K562 (cell line): ENCODE results near the gene RNF144A. TPM values are rescaled to one million over a fixed set of nuclear protein-coding genes. Genes with fewer than 3 reads are reported as not detected.

Source experiments
- ATAC-seq: fragments of 200-7000 bp; cut with Tn5 transposase; 3 replicates; pipeline ENCODE4 v1.9.1; 2020; ENCODE audit warnings: moderate library complexity
- BruUV-seq: library from RNA; stranded (reverse); fragments of 400-500 nt; replicated peaks from 2 replicates; lab custom pipeline; 2021; lab: Mats Ljungman, UMichigan
- CTCF ChIA-PET: fragments of 300-600 bp; formaldehyde crosslinking; extraction: SDS; loops from one replicate; lab custom pipeline; 2021; ENCODE audit warnings: low intra/inter-chr PET ratio; lab: Yijun Ruan, JAX
- POLR2A ChIA-PET: fragments of 300-600, 350-650 bp; sonication (Branson Sonifier 250); formaldehyde crosslinking; extraction: SDS; loops from one replicate; lab custom pipeline; 2021; ENCODE audit warnings: antibody characterized with exemption, inconsistent platforms; lab: Yijun Ruan, JAX
- DNase-seq, 4 experiments: peaks; one replicate each; pipeline versions ENCODE4 v3.0.0 to v3.0.0-alpha.2; 2011 to 2018; ENCODE audit warnings: low spot score in 3 of 4, mixed read lengths in 3 of 4; ENCODE audit errors: extremely low read depth in 1 of 4
- FAIRE-seq: peaks from 2 replicates; lab custom pipeline; 2011; peaks lifted over from hg19 to GRCh38; lab: Jason Lieb, UNC
- H2AFZ ChIP-seq: 2 replicates; pipeline ENCODE4 v1.6.0; 2011; ENCODE audit warnings: low read depth, low read length, control low read depth, inconsistent platforms
- H3K27ac ChIP-seq: fragments of 200-600 bp; 3 replicates; pipeline ENCODE4 v1.8.0; 2011; ENCODE audit warnings: low read depth, mild to moderate bottlenecking, control low read depth, inconsistent platforms, low read length, moderate library complexity, mixed read lengths; ENCODE audit errors: extremely low read depth
- H3K27me3 ChIP-seq, 2 experiments: fragments of 300-600 bp in 1 of 2; 2 replicates in 1 of 2; 3 replicates in 1 of 2; pipeline versions ENCODE4 v1.6.0 to v1.8.0; 2011; ENCODE audit warnings: inconsistent platforms in 2 of 2, low read length in 2 of 2, mild to moderate bottlenecking in 1 of 2, mixed read lengths in 1 of 2, moderate library complexity in 1 of 2; ENCODE audit not compliant: control insufficient read depth in 2 of 2, insufficient read depth in 2 of 2
- H3K36me3 ChIP-seq: fragments of 300-600 bp; 3 replicates; pipeline ENCODE4 v1.8.0; 2011; ENCODE audit warnings: mild to moderate bottlenecking, low read length, inconsistent platforms; ENCODE audit not compliant: control insufficient read depth, insufficient read depth
- H3K4me1 ChIP-seq, 2 experiments: fragments of 200-600 bp in 1 of 2; replicated peaks in 1 of 2; 2 replicates in 1 of 2; 3 replicates in 1 of 2; pipeline versions ENCODE4 v1.5.1 to v1.8.0; 2011; ENCODE audit warnings: inconsistent platforms in 2 of 2, low read length in 2 of 2, mild to moderate bottlenecking in 1 of 2, mixed read lengths in 1 of 2, moderate library complexity in 1 of 2; ENCODE audit not compliant: control insufficient read depth in 2 of 2, insufficient read depth in 2 of 2
- H3K4me2 ChIP-seq: 2 replicates; pipeline ENCODE4 v1.6.1; 2011; ENCODE audit warnings: low read length, control low read depth, inconsistent platforms, mixed read lengths; ENCODE audit not compliant: insufficient read depth
- H3K4me3 ChIP-seq: fragments of 200-600 bp; sonication (generic), shearing (Covaris generic); 2 replicates; pipeline ENCODE4 v1.5.1; 2016; ENCODE audit warnings: control low read depth, inconsistent platforms
- H3K79me2 ChIP-seq: fragments of 200-600 bp; 3 replicates; pipeline ENCODE4 v1.8.0; 2011; ENCODE audit warnings: low read length, inconsistent platforms; ENCODE audit not compliant: control insufficient read depth, insufficient read depth
- H3K9ac ChIP-seq, 2 experiments: 2 replicates each; pipeline versions ENCODE4 v1.6.0 to v1.6.1; 2011; ENCODE audit warnings: low read depth in 2 of 2, low read length in 2 of 2, control low read depth in 1 of 2, inconsistent platforms in 1 of 2, mild to moderate bottlenecking in 1 of 2, mixed read lengths in 1 of 2; ENCODE audit not compliant: insufficient read depth in 1 of 2
- H3K9me1 ChIP-seq: one replicate; pipeline ENCODE4 v1.6.0; 2011; ENCODE audit warnings: inconsistent platforms, mild to moderate bottlenecking, low read length, moderate library complexity; ENCODE audit not compliant: control insufficient read depth, insufficient read depth
- H3K9me3 ChIP-seq: replicated peaks from 2 replicates; pipeline ENCODE4 v1.5.1; 2011; ENCODE audit warnings: low read depth, low read length, inconsistent platforms; ENCODE audit not compliant: control insufficient read depth, insufficient read depth
- H4K20me1 ChIP-seq: replicated peaks from 2 replicates; pipeline ENCODE4 v1.6.1; 2011; ENCODE audit warnings: low read length, inconsistent platforms, mixed read lengths; ENCODE audit not compliant: control insufficient read depth, insufficient read depth
- ARID3B ChIP-seq: fragments of 250-450 bp; sonication (Bioruptor Pico); IDR thresholded peaks from 2 replicates; pipeline ENCODE4 v1.4.0; 2020; ENCODE audit warnings: borderline replicate concordance
- ARNT ChIP-seq, 2 experiments: fragments of 450-650 bp; IDR thresholded peaks; 2 replicates each; pipeline ENCODE4 v1.6.1; 2016; ENCODE audit warnings: mild to moderate bottlenecking in 1 of 2
- ELF2 ChIP-seq: fragments of 250-450 bp; sonication (Bioruptor Pico); IDR thresholded peaks from 2 replicates; pipeline ENCODE4 v1.5.0; 2021; ENCODE audit warnings: mild to moderate bottlenecking
- HINFP ChIP-seq: fragments of 450-650 bp; conservative IDR thresholded peaks from 2 replicates; pipeline ENCODE4 v1.6.1; 2016; ENCODE audit warnings: missing genetic modification characterization, low read depth, mild to moderate bottlenecking, control low read depth, missing compliant biosample characterization
- MEF2D ChIP-seq: conservative IDR thresholded peaks from 2 replicates; pipeline ENCODE4 v1.6.1; 2016; ENCODE audit warnings: low read depth, missing genetic modification characterization, missing compliant biosample characterization
- NCOA6 ChIP-seq: fragments of 450-650 bp; IDR thresholded peaks from 2 replicates; pipeline ENCODE4 v1.6.1; 2017; ENCODE audit warnings: mild to moderate bottlenecking
- PCBP2 ChIP-seq: fragments of 200-400 bp; formaldehyde crosslinking; IDR thresholded peaks from 2 replicates; pipeline ENCODE4 v1.6.1; 2018; ENCODE audit warnings: low read length, low read depth, mild to moderate bottlenecking, moderate library complexity; ENCODE audit not compliant: poor library complexity, severe bottlenecking
- PHB ChIP-seq: fragments of 250-450 bp; sonication (Bioruptor Pico); IDR thresholded peaks from 2 replicates; pipeline ENCODE4 v1.5.0; 2021
- RFX7 ChIP-seq: fragments of 250-450 bp; sonication (Bioruptor Pico); IDR thresholded peaks from 2 replicates; pipeline ENCODE4 v1.5.1; 2021; ENCODE audit warnings: mild to moderate bottlenecking
- SMAD3 ChIP-seq: fragments of 450-650 bp; formaldehyde crosslinking; conservative IDR thresholded peaks from 2 replicates; pipeline ENCODE4 v1.4.0; 2020; ENCODE audit warnings: mild to moderate bottlenecking
- TAF9B ChIP-seq: fragments of 450-650 bp; IDR thresholded peaks from 2 replicates; pipeline ENCODE4 v1.6.1; 2018; ENCODE audit warnings: mild to moderate bottlenecking; ENCODE audit not compliant: partially characterized antibody
- USF1 ChIP-seq: sonication (generic); formaldehyde crosslinking; IDR thresholded peaks from 2 replicates; pipeline ENCODE4 v1.9.0; 2022; ENCODE audit warnings: mild to moderate bottlenecking, missing genetic modification reagents
- ZNF184 ChIP-seq: sonication (generic); formaldehyde crosslinking; IDR thresholded peaks from 2 replicates; pipeline ENCODE4 v1.5.0; 2020; ENCODE audit warnings: missing genetic modification reagents
- ZNF384 ChIP-seq: IDR thresholded peaks from 2 replicates; pipeline ENCODE4 v1.6.1; 2012; ENCODE audit warnings: low read depth, low read length, improper control_type of control experiment
- ZNF592 ChIP-seq: fragments of 450-650 bp; IDR thresholded peaks from 2 replicates; pipeline ENCODE4 v1.6.1; 2017; ENCODE audit warnings: antibody characterized with exemption, mild to moderate bottlenecking
- ZNF79 ChIP-seq: fragments of 250-450 bp; sonication (Bioruptor Pico); IDR thresholded peaks from 2 replicates; pipeline ENCODE4 v1.4.0; 2020; ENCODE audit warnings: low read depth, mild to moderate bottlenecking, moderate library complexity
- WGBS: fragments of 100-300 bp; shearing (Covaris generic); methylation state at CpG from one replicate; pipeline ENCODE4 v1.1.6; 2016; ENCODE audit warnings: low coverage, mixed read lengths; ENCODE audit not compliant: insufficient coverage; ENCODE audit errors: missing lambda C conversion rate; 5-methylcytosine and 5-hydroxymethylcytosine counted together
- in situ Hi-C: fragments of 300-500 bp; cut with MboI; formaldehyde crosslinking; loops from 4 replicates; pipeline ENCODE4 v1.15.0; 2018; ENCODE audit warnings: inconsistent platforms, mixed read lengths
- intact Hi-C: fragments of 100-400 bp; cut with micrococcal nuclease; formaldehyde crosslinking; loops from 2 replicates; pipeline ENCODE4 v1.14.2; 2022
- polyA plus RNA-seq, 8 experiments: library from polyadenylated mRNA; depleted of rRNA in 4 of 8; stranded (reverse) in 5 of 8; unstranded in 3 of 8; fragments of >200 nt; fragmentation: Nextera tagmentation in 2 of 8; fragmentation: Illumina TruSeq in 1 of 8; extraction: Ambion mirVana in 2 of 8; extraction: Trizol in 1 of 8; gene quantifications; 2 replicates each; pipeline versions ENCODE4 v1.2.1 to v1.2.3, GENCODE V29; 2011 to 2014; ENCODE audit warnings: inconsistent platforms in 1 of 8, missing spikeins in 1 of 8
- total RNA-seq, 7 experiments: library from RNA; depleted of rRNA in 6 of 7; stranded (reverse); fragments of >200 nt in 6 of 7; fragmentation: Illumina TruSeq in 2 of 7; extraction: Trizol in 2 of 7; gene quantifications; 2 replicates each; pipeline versions ENCODE4 v1.2.1 to v1.2.3, GENCODE V29; 2011 to 2021; ENCODE audit warnings: low replicate concordance in 1 of 7

Gene RNF144A
- total and polyA plus RNA-seq, 9 of the 15 experiments (the other 6 are each of a cell fraction or from before 2014, with no cell fraction given): 0.96 to 11.3 (median 6.2) TPM

- H3K4me3 ChIP-seq: no peak overlapping the region
- TF ChIP-seq ZNF592: no peak
- TF ChIP-seq NCOA6: no peak
- no peak for TF ChIP-seq ARNT (IDR thresholded peaks at IDR 0.05)
- no peak for TF ChIP-seq PCBP2
- no peak for TF ChIP-seq RFX7 (CRISPR knock-in tag)
- TF ChIP-seq ELF2 (CRISPR knock-in tag): no peak
- TF ChIP-seq ARID3B (CRISPR knock-in tag): no peak
- no peak for TF ChIP-seq ZNF384
- TF ChIP-seq PHB (CRISPR knock-in tag): no peak
- TF ChIP-seq SMAD3 (CRISPR knock-in tag): no peak
- TF ChIP-seq USF1: no peak
- TF ChIP-seq TAF9B: no peak
- TF ChIP-seq MEF2D (tag): no peak
- no peak for TF ChIP-seq ZNF79 (CRISPR knock-in tag)
- TF ChIP-seq ZNF184 (CRISPR knock-in tag): no peak
- no peak for TF ChIP-seq HINFP
These were observed 87.4 kb downstream of the RNF144A start for GRCh38 chr2:7004636-7005035.

More at GRCh38 chr2:7004636-7005035, 87.4 kb downstream of the RNF144A start:
- H3K36me3 ChIP-seq: no peaks in the 10 kb centered on the region
- intact Hi-C loops: loop anchor here (5.0 kb wide), 1 partner anchor 107 kb away; no protein-coding TSS in a partner anchor
- H3K27me3 ChIP-seq: no peaks in the 10 kb centered on the region
- in situ Hi-C loops: loop anchor here (25.0 kb wide), 1 partner anchor 167 kb away; no protein-coding TSS in a partner anchor
- 0 out of 2 replicates have a peak, but pooled peaks cover 5% of the 10 kb centered on the region for H4K20me1 ChIP-seq
- no peaks in the 10 kb centered on the region for H3K79me2 ChIP-seq
- ATAC-seq (no peak), DNase-seq (no peak), FAIRE-seq (no peak)
- no peak overlapping the region for H3K9ac ChIP-seq
- CTCF ChIA-PET: no interaction called here
- no peaks in the 10 kb centered on the region for H3K9me3 ChIP-seq
- H3K9me1 ChIP-seq: no peaks in the 10 kb centered on the region
- no peak overlapping the region for H3K4me2 ChIP-seq
- 49% methylated on average over 4 of the region's 4 CpGs for WGBS
- no TSS peak for BruUV-seq
- POLR2A ChIA-PET: interaction anchor here (0.6 kb wide), 1 partner anchor 27 kb away, joined by 4 read pairs; no protein-coding TSS in a partner anchor
- peaks cover 14 to 20% of the 10 kb centered on the region in 2 experiments for H3K4me1 ChIP-seq
- no peak overlapping the region for H3K27ac ChIP-seq
- H2AFZ ChIP-seq: no peak overlapping the region
